HG03565 (cell line): ENCODE data around the gene TPSB2.
"Not testable (repeated sequence)": the region's sequence is repeated elsewhere in the genome, so short reads cannot be mapped to it uniquely, and the experiment has no call there.

Source experiments
- ATAC-seq: cut with Tn5 transposase; IDR thresholded peaks from one replicate; pipeline ENCODE4 v1.9.1; 2021; ENCODE audit warnings: mild to moderate bottlenecking, moderate library complexity; ENCODE audit not compliant: unreplicated experiment

The TPSB2 gene

GRCh38 chr16:1206786-1207185 is 23.2 kb downstream of the TPSB2 start:
- ATAC-seq = no peak

GRCh38 chr16:1206326-1206725 is 23.7 kb downstream of the TPSB2 start:
- no peak for ATAC-seq

GRCh38 chr16:1204933-1205332 is 25.1 kb downstream of the TPSB2 start:
- no peak for ATAC-seq

GRCh38 chr16:1202274-1202673 is 27.7 kb downstream of the TPSB2 start:
- no peak for ATAC-seq

GRCh38 chr16:1201444-1201843 is 28.5 kb downstream of the TPSB2 start:
- no peak for ATAC-seq

- no peak for ATAC-seq
Measured at GRCh38 chr16:1200014-1200627, 29.9 kb downstream of the TPSB2 start.

- ATAC-seq = no peak
Measured at GRCh38 chr16:1199347-1200013, 30.5 kb downstream of the TPSB2 start.

GRCh38 chr16:1198671-1199346 is 31.2 kb downstream of the TPSB2 start:
- ATAC-seq = not testable (repeated sequence)

- ATAC-seq = no peak
Measured at GRCh38 chr16:1198194-1198593, 31.8 kb downstream of the TPSB2 start.

- no peak for ATAC-seq
Measured at GRCh38 chr16:1197237-1197866, 32.6 kb downstream of the TPSB2 start.

- no peak for ATAC-seq
Measured at GRCh38 chr16:1196494-1196893, 33.5 kb downstream of the TPSB2 start.

- no peak for ATAC-seq
Measured at GRCh38 chr16:1195393-1195666, 34.7 kb downstream of the TPSB2 start.

- ATAC-seq = no peak
Measured at GRCh38 chr16:1194665-1195392, 35.2 kb downstream of the TPSB2 start.

- ATAC-seq = no peak
Measured at GRCh38 chr16:1193825-1194581, 36.0 kb downstream of the TPSB2 start.

GRCh38 chr16:1193143-1193824 is 36.7 kb downstream of the TPSB2 start:
- ATAC-seq = no peak

- no peak for ATAC-seq
Measured at GRCh38 chr16:1192384-1193073, 37.5 kb downstream of the TPSB2 start.

- ATAC-seq = not testable (repeated sequence)
Measured at GRCh38 chr16:1190789-1191188, 39.2 kb downstream of the TPSB2 start.

- ATAC-seq = no peak
Measured at GRCh38 chr16:1189455-1189854, 40.5 kb downstream of the TPSB2 start.

GRCh38 chr16:1188432-1189189 is 41.4 kb downstream of the TPSB2 start:
- ATAC-seq = no peak
